GM21515 (cell line): ENCODE measurements around the gene TRIM61.

ENCODE experiments used
- ATAC-seq: cut with Tn5 transposase; IDR thresholded peaks from one replicate; pipeline ENCODE4 v1.9.1; 2021; ENCODE audit not compliant: unreplicated experiment

The TRIM61 gene

DNA sequence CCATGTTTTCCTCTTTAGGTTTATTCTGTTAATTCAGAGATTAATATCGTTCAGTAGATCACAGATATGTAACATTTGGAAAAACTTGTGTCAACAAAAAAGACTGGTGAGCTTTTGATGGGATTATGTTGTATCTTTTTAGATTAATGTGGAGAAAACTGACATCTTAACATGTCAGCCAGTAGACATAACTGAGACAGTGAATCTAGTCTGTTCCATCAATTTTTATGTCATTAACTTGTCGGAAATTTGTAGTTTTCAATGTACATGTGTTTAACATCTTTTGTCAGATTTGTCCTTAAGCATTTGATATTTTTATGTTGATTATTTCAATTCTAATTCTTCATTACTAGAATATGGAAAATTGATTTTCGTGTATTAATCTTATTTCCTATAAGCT lies 58.5 kb downstream of the TRIM61 start:
- no peak for ATAC-seq
